Ovary (tissue), 9 donors: ENCODE results near the gene COL15A1. TPM values are rescaled to one million over a fixed set of nuclear protein-coding genes. Genes with fewer than 3 reads are reported as not detected.

Experiments used
- DNase-seq, 5 donors: peaks; one replicate each; pipeline ENCODE4 v3.0.0-alpha.2; 2019 to 2020
- H3K27ac ChIP-seq, 2 donors: fragments of 200-600 bp; one replicate each; pipeline versions ENCODE4 v1.5.1 to v1.8.0; 2019 to 2022
- H3K27me3 ChIP-seq: fragments of 200-600 bp; one replicate; pipeline ENCODE4 v1.8.0; 2022
- H3K36me3 ChIP-seq: fragments of 200-600 bp; sonication (generic); one replicate; pipeline ENCODE4 v1.5.1; 2019
- H3K4me1 ChIP-seq: one replicate; pipeline ENCODE4 v1.8.1; 2013; ENCODE audit warnings: mild to moderate bottlenecking, moderate library complexity; ENCODE audit not compliant: insufficient read depth
- H3K4me3 ChIP-seq: fragments of 200-600 bp; sonication (generic); one replicate; pipeline ENCODE4 v1.5.1; 2017
- H3K9me3 ChIP-seq, 2 donors: fragments of 200-600 bp in 1 of 2; sonication (generic) in 1 of 2; one replicate each; pipeline versions ENCODE4 v1.5.1 to v1.8.1; 2013 to 2019; ENCODE audit warnings: mild to moderate bottlenecking in 1 of 2, moderate library complexity in 1 of 2
- EP300 ChIP-seq: sonication (generic); formaldehyde crosslinking; IDR thresholded peaks from one replicate; pipeline ENCODE4 v1.6.1; 2017; ENCODE audit warnings: antibody characterized with exemption
- POLR2A ChIP-seq: fragments of 450-650 bp; IDR thresholded peaks from one replicate; pipeline ENCODE4 v1.6.1; 2017; ENCODE audit warnings: antibody characterized with exemption, mild to moderate bottlenecking, moderate library complexity
- WGBS, 3 donors: extraction: QIAGEN DNeasy Blood & Tissue Kit in 1 of 3; methylation state at CpG; one replicate each; pipeline versions ENCODE4 v1.1.5 to v1.1.7; 2013 to 2017; 5-methylcytosine and 5-hydroxymethylcytosine counted together
- intact Hi-C, 4 donors: fragments of 100-400 bp; cut with DNase I; formaldehyde crosslinking; loops; one replicate each; pipeline versions ENCODE4 v1.11.0 to v1.15.1; 2022 to 2023
- polyA plus RNA-seq, 2 donors: library from polyadenylated mRNA; stranded (reverse); fragments of 200-250 nt in 1 of 2; fragments of 350-450 nt in 1 of 2; fragmentation: Illumina TruSeq in 1 of 2; extraction: RNeasy Lipid Tissue Mini Kit (QIAGEN cat#74804) in 1 of 2; gene quantifications; one replicate each; pipeline ENCODE4 v1.2.3, GENCODE V29; 2013 to 2014
- total RNA-seq, 7 donors: library from RNA; depleted of rRNA in 2 of 7; stranded (reverse); fragments of >200 nt in 2 of 7; fragmentation: NEBNext Ultra II Directional in 3 of 7; extraction: Animal tissue kit (Norgen Biotek cat#: 25700) in 3 of 7; gene quantifications; one replicate each; pipeline versions ENCODE4 v1.1.0 to v1.2.4, GENCODE V29; 2016 to 2023
- TF ChIP-seq, protein P1 (sequence below), 3 donors: fragments of 450-650 bp in 2 of 3; fragments of 200-600 bp in 1 of 3; IDR thresholded peaks; one replicate each; pipeline versions ENCODE4 v1.5.1 to v1.8.0; 2016 to 2022; ENCODE audit warnings: antibody characterized with exemption in 3 of 3, mild to moderate bottlenecking in 1 of 3
- donor health status: DM: no; HTN: no; CAD: no; lungs with moderate emphysema.
- donor health status: DM: no; HTN: no; CAD: no.
- donor health status: Bipolar disorder and iron deficiency.
- donor health status: DM: yes; HTN: yes; CAD: no.
- donor health status: DM: no; HTN: no; CAD: no.
- donor health status: DM: yes; HTN: yes; CAD: no.

Gene COL15A1
- total and polyA plus RNA-seq, 9 donors = 12.8 to 195 (median 48.6) TPM

DNA sequence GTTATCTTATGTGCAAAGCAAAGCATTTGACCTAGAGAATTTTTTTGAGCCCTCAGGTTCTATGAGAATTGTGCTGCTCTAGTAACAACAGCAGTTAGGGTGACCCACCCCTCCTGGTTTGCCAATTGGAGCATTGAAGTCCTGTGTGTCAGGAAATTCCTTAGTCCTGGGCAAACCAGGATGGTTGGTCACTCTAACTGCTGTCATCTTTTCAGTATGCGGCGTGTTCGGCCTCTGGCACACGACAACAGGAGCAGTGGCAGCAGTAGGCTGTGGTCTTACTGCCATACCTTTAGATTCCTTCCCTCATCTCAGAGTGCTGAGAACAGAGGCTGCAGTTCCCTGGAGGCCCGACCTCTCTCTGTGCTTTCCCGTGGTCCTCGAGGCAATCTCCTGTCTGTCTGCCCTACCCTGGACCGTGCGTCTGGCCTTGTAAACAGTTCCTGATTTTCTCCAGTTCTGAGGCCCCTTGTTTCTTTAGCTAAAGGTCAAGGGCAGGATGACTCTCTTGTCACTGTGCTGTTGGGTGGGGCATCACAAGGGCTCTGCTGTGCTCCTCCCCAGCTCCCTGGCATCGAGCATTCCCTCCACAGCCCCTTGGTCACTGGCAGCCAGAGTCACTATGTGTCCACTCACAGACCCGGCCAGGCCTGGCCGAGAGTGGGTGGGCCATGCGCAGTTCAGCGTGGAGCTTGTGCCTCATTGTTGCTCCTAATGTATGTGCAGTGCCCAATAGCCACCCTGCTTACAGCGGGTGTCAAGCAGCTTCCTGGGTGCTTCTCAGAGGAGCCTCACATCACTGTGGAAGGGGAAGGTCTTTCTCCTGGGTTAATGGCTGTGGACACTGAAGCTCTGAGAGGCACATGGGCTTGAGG, 18.5 kb upstream of the COL15A1 start:
- Histone ChIP-seq H3K4me1 (peaks cover 11% of the 10 kb centered on the region), H3K4me3 (no peak overlapping the region), H3K36me3 (no peaks in the 10 kb centered on the region), H3K27ac (no peak overlapping the region), H3K9me3 (no peaks in the 10 kb centered on the region), H3K27me3 (no peaks in the 10 kb centered on the region)
- DNase-seq = peak in 1 of 5 donors; percentile 40
- WGBS, 3 donors = 83 to 89% (median 87%) methylated on average over 15 of the region's 15 CpGs
- intact Hi-C loops = loop anchor here in 2 of 4 donors (5.0 to 10.0 kb wide), 3 partner anchors 43 to 53 kb away; no protein-coding TSS in a partner anchor
- TF ChIP-seq EP300 = no peak
- TF ChIP-seq, protein P1, sequence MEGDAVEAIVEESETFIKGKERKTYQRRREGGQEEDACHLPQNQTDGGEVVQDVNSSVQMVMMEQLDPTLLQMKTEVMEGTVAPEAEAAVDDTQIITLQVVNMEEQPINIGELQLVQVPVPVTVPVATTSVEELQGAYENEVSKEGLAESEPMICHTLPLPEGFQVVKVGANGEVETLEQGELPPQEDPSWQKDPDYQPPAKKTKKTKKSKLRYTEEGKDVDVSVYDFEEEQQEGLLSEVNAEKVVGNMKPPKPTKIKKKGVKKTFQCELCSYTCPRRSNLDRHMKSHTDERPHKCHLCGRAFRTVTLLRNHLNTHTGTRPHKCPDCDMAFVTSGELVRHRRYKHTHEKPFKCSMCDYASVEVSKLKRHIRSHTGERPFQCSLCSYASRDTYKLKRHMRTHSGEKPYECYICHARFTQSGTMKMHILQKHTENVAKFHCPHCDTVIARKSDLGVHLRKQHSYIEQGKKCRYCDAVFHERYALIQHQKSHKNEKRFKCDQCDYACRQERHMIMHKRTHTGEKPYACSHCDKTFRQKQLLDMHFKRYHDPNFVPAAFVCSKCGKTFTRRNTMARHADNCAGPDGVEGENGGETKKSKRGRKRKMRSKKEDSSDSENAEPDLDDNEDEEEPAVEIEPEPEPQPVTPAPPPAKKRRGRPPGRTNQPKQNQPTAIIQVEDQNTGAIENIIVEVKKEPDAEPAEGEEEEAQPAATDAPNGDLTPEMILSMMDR (IDR thresholded peaks at IDR 0.05) = no peak

DNA sequence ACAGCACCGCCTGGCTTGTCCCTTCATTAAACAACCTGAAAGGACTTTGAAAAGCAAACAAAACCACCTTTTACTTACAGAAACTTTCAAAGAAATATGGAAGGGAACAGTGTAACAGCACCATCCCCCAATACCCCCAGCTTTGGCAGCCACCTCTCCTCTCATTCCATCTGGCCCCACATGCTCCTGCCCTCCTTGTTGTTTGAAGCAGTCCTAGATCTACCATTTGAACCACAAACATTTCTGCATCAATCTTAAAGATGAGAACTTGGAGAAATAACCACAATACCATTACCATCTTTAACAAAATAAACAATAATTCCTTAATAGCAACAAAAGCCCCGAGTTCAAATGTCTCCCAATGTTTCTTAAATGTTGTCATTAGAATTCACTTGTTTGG, 17.8 kb upstream of the COL15A1 start:
- intact Hi-C loops = loop anchor here in 2 of 4 donors (5.0 to 10.0 kb wide), 3 partner anchors 44 to 54 kb away; no protein-coding TSS in a partner anchor
- Histone ChIP-seq H3K4me1 (peaks cover 11% of the 10 kb centered on the region), H3K9me3 (no peaks in the 10 kb centered on the region), H3K36me3 (no peaks in the 10 kb centered on the region), H3K4me3 (no peak overlapping the region), H3K27me3 (no peaks in the 10 kb centered on the region), H3K27ac (no peak overlapping the region)
- DNase-seq = no peak
- WGBS, 3 donors = 55 to 65% (median 63%) methylated on average over 2 of the region's 2 CpGs
- TF ChIP-seq POLR2A (no peak), EP300 (no peak)
- TF ChIP-seq, protein P1 (IDR thresholded peaks at IDR 0.05) = no peak

DNA sequence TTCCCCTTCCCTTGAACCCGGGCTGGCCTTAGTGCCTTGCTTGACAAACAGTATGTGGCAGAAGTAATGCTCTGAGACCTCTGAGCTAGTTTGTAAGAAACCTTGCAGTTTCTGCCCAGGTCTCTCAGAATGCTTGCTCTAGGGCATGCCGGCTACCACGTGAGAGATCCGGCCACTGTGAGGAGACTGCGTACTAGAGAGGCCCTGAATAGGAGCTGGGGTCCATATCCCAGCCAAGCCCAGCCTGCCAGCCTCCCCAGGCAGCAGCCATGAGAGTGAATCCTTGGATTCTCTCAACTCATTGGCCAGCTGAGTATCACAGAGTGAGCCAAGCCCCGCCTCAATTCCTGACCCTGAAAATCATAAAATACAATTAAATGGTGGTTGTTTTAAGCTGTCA, 16.0 kb upstream of the COL15A1 start:
- intact Hi-C loops = loop anchor here in 2 of 4 donors (5.0 to 10.0 kb wide), 3 partner anchors 45 to 55 kb away; no protein-coding TSS in a partner anchor
- H3K27ac ChIP-seq = no peak overlapping the region
- peaks cover 10% of the 10 kb centered on the region for H3K4me1 ChIP-seq
- no peak for TF ChIP-seq EP300
- TF ChIP-seq, protein P1 (IDR thresholded peaks at IDR 0.05) = no peak
- no peak for TF ChIP-seq POLR2A
- DNase-seq = peak in 1 of 5 donors; percentile 47
- H3K36me3 ChIP-seq = no peaks in the 10 kb centered on the region
- H3K27me3 ChIP-seq = no peaks in the 10 kb centered on the region
- H3K9me3 ChIP-seq = no peaks in the 10 kb centered on the region
- 73 to 84% (median 80%) methylated on average over 6 of the region's 6 CpGs for WGBS, 3 donors
- no peak overlapping the region for H3K4me3 ChIP-seq

DNA sequence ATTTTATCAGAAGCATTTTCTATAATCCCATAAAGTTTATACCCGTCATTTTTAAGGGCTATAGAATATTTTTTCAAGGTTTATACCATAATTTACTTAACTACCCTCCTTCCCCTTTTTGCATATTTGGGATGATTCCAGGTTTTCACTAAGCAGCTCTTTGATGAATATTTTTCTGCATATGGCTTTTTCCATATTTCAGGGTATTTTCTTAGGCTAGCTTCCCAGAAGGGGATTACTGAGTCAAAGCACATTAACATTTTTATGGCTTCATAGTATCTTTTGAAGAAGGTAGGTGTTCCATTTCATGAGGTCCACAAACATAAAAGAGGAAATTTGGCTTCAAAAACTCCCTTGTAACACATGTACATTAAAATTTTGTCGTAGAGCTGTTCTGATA, 14.6 kb upstream of the COL15A1 start:
- no peaks in the 10 kb centered on the region for H3K9me3 ChIP-seq
- H3K27me3 ChIP-seq = no peaks in the 10 kb centered on the region
- intact Hi-C loops = loop anchor here in 2 of 4 donors (5.0 to 10.0 kb wide), 3 partner anchors 46 to 57 kb away; no protein-coding TSS in a partner anchor
- TF ChIP-seq POLR2A = no peak
- TF ChIP-seq EP300 = no peak
- TF ChIP-seq, protein P1 (IDR thresholded peaks at IDR 0.05) = no peak
- H3K4me3 ChIP-seq = no peak overlapping the region
- H3K36me3 ChIP-seq = no peaks in the 10 kb centered on the region
- peaks cover 8% of the 10 kb centered on the region for H3K4me1 ChIP-seq
- H3K27ac ChIP-seq = peak overlapping the region in 1 of 2 donors; percentile 72
- DNase-seq = no peak
- WGBS, 3 donors = 55 to 69% (median 57%) methylated on average over 2 of the region's 2 CpGs
